SK-N-MC (cell line): ENCODE measurements around the gene ASMT.

Experiments used
- DNase-seq: peaks from one replicate; pipeline ENCODE4 v3.0.0-alpha.2; 2011; ENCODE audit warnings: low read depth, low spot score
- H3K27ac ChIP-seq: fragments of 200-600 bp; sonication (generic); 2 replicates; pipeline ENCODE4 v1.5.1; 2016; ENCODE audit warnings: mixed run types
- H3K36me3 ChIP-seq: fragments of 200-600 bp; sonication (generic); 2 replicates; pipeline ENCODE4 v1.6.1; 2017; ENCODE audit warnings: antibody characterized with exemption, low read length, mixed read lengths; ENCODE audit not compliant: insufficient read depth
- H3K4me3 ChIP-seq: fragments of 200-600 bp; sonication (generic); 2 replicates; pipeline ENCODE4 v1.5.1; 2016
- H3K9ac ChIP-seq: fragments of 200-600 bp; sonication (generic); 2 replicates; pipeline ENCODE4 v1.8.0; 2017; ENCODE audit warnings: mixed run types, mixed read lengths; ENCODE audit not compliant: insufficient read length
- H3K9me3 ChIP-seq: fragments of 200-600 bp; sonication (generic); 2 replicates; pipeline ENCODE4 v1.6.1; 2017; ENCODE audit warnings: low read depth, mild to moderate bottlenecking, antibody characterized with exemption, low read length, moderate library complexity, mixed read lengths
- EZH2 ChIP-seq: fragments of 200-600 bp; sonication (generic); IDR thresholded peaks from one replicate; pipeline ENCODE4 v1.6.1; 2017; ENCODE audit warnings: antibody characterized with exemption
- FOXP2 ChIP-seq: optimal IDR thresholded peaks from 2 replicates; pipeline ENCODE3; 2011; ENCODE audit warnings: mild to moderate bottlenecking, moderate library complexity; ENCODE audit not compliant: insufficient read depth; ENCODE audit errors: extremely low read length, control extremely low read depth
- POLR2AphosphoS5 ChIP-seq: IDR thresholded peaks from 2 replicates; pipeline ENCODE4 v1.6.1; 2012; ENCODE audit warnings: mild to moderate bottlenecking, low read depth, low read length, borderline replicate concordance

Gene ASMT

GRCh38 chrX:1686642-1687041 lies 71.8 kb downstream of the ASMT start:
- no peak for TF ChIP-seq POLR2AphosphoS5
- no peak for TF ChIP-seq EZH2
- no peak for TF ChIP-seq FOXP2
- no peak overlapping the region for H3K27ac ChIP-seq
- DNase-seq, result no peak
- no peak overlapping the region for H3K9ac ChIP-seq
- H3K9me3 ChIP-seq, result no peaks in the 10 kb centered on the region
- H3K4me3 ChIP-seq, result no peak overlapping the region
- no peaks in the 10 kb centered on the region for H3K36me3 ChIP-seq
